NCI-H1436 (cell line): ENCODE data around the gene PPP6R1.

ENCODE experiments used
- DNase-seq: peaks from one replicate; lab custom pipeline; 2025; lab: John Stamatoyannopoulos, UW

Gene PPP6R1

GRCh38 chr19:55258828-55259539 is at the start of gene PPP6R1:
Gene PPP6R1 (minus strand): TSS chr19:55259017. CDS start chr19:55247103, 11,914 bp downstream.
- DNase-seq, result peak; percentile 99

GRCh38 chr19:55308281-55308680 is 49.5 kb upstream of the PPP6R1 start:
- no peak for DNase-seq

GRCh38 chr19:55306712-55307111 is 47.9 kb upstream of the PPP6R1 start:
- DNase-seq, result no peak

- no peak for DNase-seq
These were observed 47.3 kb upstream of the PPP6R1 start for GRCh38 chr19:55305983-55306562.

- peak; percentile 40 for DNase-seq
These were observed 46.7 kb upstream of the PPP6R1 start for GRCh38 chr19:55305491-55305890.

GRCh38 chr19:55304980-55305379 is 46.2 kb upstream of the PPP6R1 start:
- DNase-seq, result no peak

- no peak for DNase-seq
These were observed 45.6 kb upstream of the PPP6R1 start for GRCh38 chr19:55304279-55304978.

GRCh38 chr19:55303477-55303876 is 44.7 kb upstream of the PPP6R1 start:
- DNase-seq, result no peak

GRCh38 chr19:55302318-55302703 is 43.5 kb upstream of the PPP6R1 start:
- no peak for DNase-seq

- peak; percentile 83 for DNase-seq
These were observed 42.9 kb upstream of the PPP6R1 start for GRCh38 chr19:55301459-55302317.

- DNase-seq, result no peak
These were observed 42.2 kb upstream of the PPP6R1 start for GRCh38 chr19:55300886-55301458.

GRCh38 chr19:55299991-55300390 is 41.2 kb upstream of the PPP6R1 start:
- DNase-seq, result no peak

- no peak for DNase-seq
These were observed 38.5 kb upstream of the PPP6R1 start for GRCh38 chr19:55297267-55297666.

GRCh38 chr19:55289117-55289796 is 30.4 kb upstream of the PPP6R1 start:
- no peak for DNase-seq

- DNase-seq, result no peak
These were observed 28.7 kb upstream of the PPP6R1 start for GRCh38 chr19:55287361-55288079.

- DNase-seq, result no peak
These were observed 26.5 kb upstream of the PPP6R1 start for GRCh38 chr19:55285229-55285890.

GRCh38 chr19:55284405-55285058 is 25.7 kb upstream of the PPP6R1 start:
- no peak for DNase-seq

GRCh38 chr19:55283548-55284377 is 24.9 kb upstream of the PPP6R1 start, which contains the start of gene BRSK1:
Gene BRSK1 (plus strand): TSS chr19:55283997. CDS start chr19:55284443, 446 bp downstream.
- peak; percentile 93 for DNase-seq
